Right lobe of liver (tissue), 6 donors: Measurements from ENCODE around the gene SNCAIP. TPM values are rescaled to one million over a fixed set of nuclear protein-coding genes. Genes with fewer than 3 reads are reported as not detected.

Experiments
- ATAC-seq, 4 donors: fragments of 200-7000 bp; cut with Tn5 transposase; one replicate each; pipeline ENCODE4 v1.9.1; 2020; ENCODE audit warnings: mild to moderate bottlenecking in 4 of 4, moderate library complexity in 4 of 4
- DNase-seq, 3 donors: peaks; one replicate each; pipeline ENCODE4 v3.0.0-alpha.2; 2020
- H3K27ac ChIP-seq, 3 donors: fragments of 200-600 bp; one replicate each; pipeline ENCODE4 v1.8.0; 2022
- H3K27me3 ChIP-seq, 2 donors: fragments of 200-600 bp; one replicate each; pipeline ENCODE4 v1.8.0; 2022
- H3K36me3 ChIP-seq, 4 donors: fragments of 200-600 bp; sonication (generic) in 1 of 4; one replicate each; pipeline versions ENCODE4 v1.5.1 to v1.8.0; 2017 to 2022; ENCODE audit warnings: control low read depth in 1 of 4
- H3K4me1 ChIP-seq, 4 donors: fragments of 200-600 bp; sonication (generic) in 1 of 4; one replicate each; pipeline versions ENCODE4 v1.5.1 to v1.8.0; 2017 to 2022; ENCODE audit warnings: control low read depth in 1 of 4
- H3K4me3 ChIP-seq, 3 donors: fragments of 200-600 bp; one replicate each; pipeline ENCODE4 v1.8.0; 2022
- H3K9me3 ChIP-seq, 4 donors: fragments of 200-600 bp; sonication (generic) in 1 of 4; one replicate each; pipeline versions ENCODE4 v1.5.1 to v1.8.0; 2017 to 2022; ENCODE audit warnings: control low read depth in 1 of 4
- CTCF ChIP-seq, 4 donors: fragments of 200-600 bp in 3 of 4; fragments of 450-650 bp in 1 of 4; IDR thresholded peaks; one replicate each; pipeline versions ENCODE4 v1.5.1 to v1.8.0; 2016 to 2022; ENCODE audit warnings: antibody characterized with exemption in 4 of 4, mild to moderate bottlenecking in 2 of 4
- POLR2A ChIP-seq: fragments of 450-650 bp; IDR thresholded peaks from one replicate; pipeline ENCODE4 v1.6.1; 2017; ENCODE audit warnings: antibody characterized with exemption, mild to moderate bottlenecking
- WGBS: methylation state at CpG from one replicate; pipeline ENCODE4 v1.1.6; 2018; ENCODE audit warnings: low coverage, low lambda C conversion rate; ENCODE audit not compliant: insufficient coverage; ENCODE audit errors: missing lambda C conversion rate; 5-methylcytosine and 5-hydroxymethylcytosine counted together
- intact Hi-C, 2 donors: fragments of 100-400 bp; cut with DNase I; formaldehyde crosslinking; loops; one replicate each; pipeline versions ENCODE4 v1.11.2 to v1.14.1; 2022
- total RNA-seq, 6 experiments: library from RNA; depleted of rRNA in 2 of 6; stranded (reverse); fragments of >200 nt in 2 of 6; fragmentation: NEBNext Ultra II Directional in 3 of 6; extraction: Animal tissue kit (Norgen Biotek cat#: 25700) in 3 of 6; gene quantifications; one replicate each; pipeline versions ENCODE4 v1.1.0 to v1.2.4, GENCODE V29; 2016 to 2023
- donor health status: DM: no; HTN: yes; CAD: no.
- donor health status: DM: no; HTN: no; CAD: no.
- donor health status: DM: no; HTN: no; CAD: no.
- donor health status: DM: no; HTN: yes; CAD: no.
- donor health status: DM: no; HTN: yes; CAD: no.

The SNCAIP gene
- total RNA-seq, 6 experiments from 2014 or later: 0.19 to 0.65 (median 0.32) TPM; not detected in 1

- H3K9me3 ChIP-seq: no peaks in the 10 kb centered on the region
- H3K4me3 ChIP-seq: no peak overlapping the region
- DNase-seq (no peak), ATAC-seq (no peak)
- TF ChIP-seq POLR2A (no peak), CTCF (IDR thresholded peaks at IDR 0.05) (no peak)
- H3K4me1 ChIP-seq: no peaks in the 10 kb centered on the region
- H3K27me3 ChIP-seq: no peaks in the 10 kb centered on the region
- peaks cover 0 to 6% (median 4%) of the 10 kb centered on the region in 4 donors for H3K36me3 ChIP-seq
- no peak overlapping the region for H3K27ac ChIP-seq
- intact Hi-C loops: no loop called here
- WGBS: 84% methylated on average over 3 of the region's 3 CpGs
These were observed 135.8 kb downstream of the SNCAIP start for GRCh38 chr5:122447879-122448278.

- no peak for DNase-seq
- H3K4me1 ChIP-seq: peaks cover 0 to 12% (median 0%) of the 10 kb centered on the region in 4 donors
- no peak overlapping the region for H3K4me3 ChIP-seq
- no peaks in the 10 kb centered on the region for H3K9me3 ChIP-seq
- no peak for TF ChIP-seq POLR2A
- intact Hi-C loops: no loop called here
- no peaks in the 10 kb centered on the region for H3K27me3 ChIP-seq
- no peak for ATAC-seq
- H3K27ac ChIP-seq: no peak overlapping the region
- H3K36me3 ChIP-seq: no peaks in the 10 kb centered on the region
These were observed 142.5 kb downstream of the SNCAIP start for GRCh38 chr5:122454541-122454940.

- Histone ChIP-seq H3K27ac (no peak overlapping the region), H3K27me3 (no peaks in the 10 kb centered on the region), H3K36me3 (no peaks in the 10 kb centered on the region), H3K4me1 (peaks cover 0 to 12% (median 0%) of the 10 kb centered on the region in 4 donors), H3K9me3 (no peaks in the 10 kb centered on the region), H3K4me3 (no peak overlapping the region)
- 63% methylated on average over 1 of the region's 1 CpG for WGBS
- TF ChIP-seq POLR2A (no peak), CTCF (IDR thresholded peaks at IDR 0.05) (no peak)
- intact Hi-C loops: no loop called here
- ATAC-seq (no peak), DNase-seq (no peak)
These were observed 143.9 kb downstream of the SNCAIP start for GRCh38 chr5:122455939-122456338.

- Histone ChIP-seq H3K9me3 (no peaks in the 10 kb centered on the region), H3K4me1 (peaks cover 0 to 12% (median 0%) of the 10 kb centered on the region in 4 donors), H3K36me3 (no peaks in the 10 kb centered on the region), H3K27me3 (no peaks in the 10 kb centered on the region), H3K4me3 (no peak overlapping the region), H3K27ac (no peak overlapping the region)
- intact Hi-C loops: no loop called here
- ATAC-seq (peak; percentile 52 to 76 (median 70)), DNase-seq (peak in 1 of 3 donors; percentile 51)
- no peak for TF ChIP-seq CTCF (IDR thresholded peaks at IDR 0.05)
- TF ChIP-seq POLR2A: no peak
- WGBS: 67% methylated on average over 5 of the region's 6 CpGs
These were observed 145.3 kb downstream of the SNCAIP start for GRCh38 chr5:122457178-122457826.

GRCh38 chr5:122458278-122458872 is 146.3 kb downstream of the SNCAIP start:
- no peak for DNase-seq
- peak; percentile 66 to 79 (median 73) for ATAC-seq
- TF ChIP-seq POLR2A (no peak), CTCF (IDR thresholded peaks at IDR 0.05) (peak; percentile 40 to 48 (median 42))

More at GRCh38 chr5:122458278-122458872, 146.3 kb downstream of the SNCAIP start:
- no peaks in the 10 kb centered on the region for H3K27me3 ChIP-seq
- intact Hi-C loops: no loop called here
- H3K9me3 ChIP-seq: no peaks in the 10 kb centered on the region
- H3K36me3 ChIP-seq: no peaks in the 10 kb centered on the region
- no peak overlapping the region for H3K4me3 ChIP-seq
- peaks cover 0 to 12% (median 0%) of the 10 kb centered on the region in 4 donors for H3K4me1 ChIP-seq
- no peak overlapping the region for H3K27ac ChIP-seq
- 81% methylated on average over 8 of the region's 8 CpGs for WGBS
